GM19467 (cell line): ENCODE data around the gene PARD3.
"Not testable (repeated sequence)": the region's sequence is repeated elsewhere in the genome, so short reads cannot be mapped to it uniquely, and the experiment has no call there.

Experiments
- ATAC-seq: cut with Tn5 transposase; IDR thresholded peaks from one replicate; pipeline ENCODE4 v1.9.1; 2021; ENCODE audit warnings: mild to moderate bottlenecking, moderate library complexity; ENCODE audit not compliant: unreplicated experiment

PARD3 gene

DNA sequence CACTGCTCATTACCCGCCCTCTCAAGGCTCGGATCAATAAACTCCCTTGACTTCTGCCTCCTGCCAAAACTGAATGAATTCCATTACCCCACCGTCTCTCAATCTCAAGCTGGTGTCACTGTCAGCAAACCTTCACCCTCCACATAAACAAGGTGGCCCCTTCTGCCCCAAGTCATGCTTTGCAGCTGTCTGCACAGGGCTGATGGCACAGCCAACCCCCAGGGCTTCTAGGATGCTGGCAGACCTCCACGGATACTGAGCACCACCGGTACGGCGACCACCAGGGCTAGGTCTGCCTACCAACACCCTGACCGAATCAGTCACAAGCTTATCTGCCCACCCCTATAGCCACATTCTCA lies 46.1 kb downstream of the PARD3 start:
- ATAC-seq = no peak

DNA sequence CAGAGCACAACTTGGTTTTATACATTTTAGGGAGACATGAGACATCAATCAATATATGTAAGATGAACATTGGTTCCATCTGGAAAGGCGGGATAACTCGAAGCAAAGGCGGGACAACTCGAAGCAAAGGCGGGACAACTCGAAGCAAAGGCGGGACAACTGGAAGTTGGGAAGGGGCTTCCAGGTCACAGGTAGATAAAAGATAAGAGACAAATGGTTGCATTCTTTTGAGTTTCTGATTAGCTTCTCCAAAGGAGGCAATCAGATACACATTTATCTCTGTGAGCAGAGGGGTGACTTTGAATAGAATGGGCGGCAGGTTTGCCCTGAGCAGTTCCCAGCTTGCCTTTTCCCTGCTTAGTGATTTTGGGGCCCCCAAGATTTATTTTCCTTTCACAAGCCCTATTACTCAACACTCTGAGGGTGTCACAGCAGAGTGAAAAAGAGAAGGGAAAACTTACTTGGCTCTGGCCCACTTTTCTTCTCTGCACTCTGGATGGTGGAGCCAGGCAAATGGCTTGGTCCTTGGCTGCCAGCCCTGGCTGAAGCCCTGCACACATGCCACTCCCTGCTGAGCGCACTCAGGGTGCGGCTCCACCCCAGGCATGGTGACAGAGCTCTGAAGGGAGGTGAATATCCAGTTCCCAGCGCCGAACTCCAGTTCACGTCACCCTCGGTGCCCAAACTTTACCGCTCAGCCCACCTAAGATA lies 46.7 kb downstream of the PARD3 start:
- no peak for ATAC-seq

DNA sequence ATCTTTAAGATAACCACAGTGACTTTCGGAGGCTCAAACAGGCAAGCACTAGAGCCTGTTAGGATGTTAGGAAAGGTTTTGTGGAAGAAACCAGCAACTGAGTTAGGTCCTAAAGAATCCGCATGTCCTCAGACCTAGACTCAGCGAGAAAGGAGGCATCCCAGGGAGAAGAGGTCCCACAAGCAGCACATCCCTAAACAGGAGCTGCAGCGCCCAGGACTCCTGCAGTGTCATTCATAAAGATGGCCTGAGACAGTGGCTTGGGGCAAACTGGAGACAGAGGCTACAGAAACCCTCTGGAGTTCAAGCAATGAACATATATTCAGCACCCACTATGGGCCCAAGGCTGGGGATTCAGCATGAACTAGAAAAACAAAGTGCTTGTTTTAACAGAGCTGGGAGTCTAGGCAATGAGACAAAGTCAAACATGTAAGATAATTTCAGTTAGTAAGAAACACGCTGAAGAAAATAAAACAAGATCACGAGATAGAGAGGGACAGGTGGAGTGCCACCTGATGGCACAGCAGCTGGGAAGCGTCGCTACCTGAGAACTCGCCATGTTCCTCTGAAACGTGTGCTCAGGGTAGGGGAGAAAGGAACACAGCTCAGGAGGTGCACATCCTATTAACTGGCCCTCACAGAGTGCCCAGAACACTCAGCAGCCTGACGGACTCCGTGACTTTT lies 48.1 kb downstream of the PARD3 start:
- no peak for ATAC-seq

DNA sequence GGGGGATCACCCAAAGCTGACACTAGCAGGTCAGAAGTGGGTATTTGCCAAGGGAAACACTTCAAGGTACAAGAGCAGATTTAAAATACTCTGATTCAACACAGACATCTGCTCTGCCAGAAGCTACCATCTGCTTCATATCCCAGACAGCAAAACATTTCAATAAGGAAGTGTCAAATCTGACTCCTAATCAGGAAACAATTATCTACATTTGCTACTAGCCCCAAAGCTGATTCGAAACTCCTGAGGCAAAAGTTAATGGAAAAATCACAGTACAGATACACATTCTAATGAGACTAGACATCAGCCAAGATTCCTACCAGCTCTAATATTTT lies 48.9 kb downstream of the PARD3 start:
- no peak for ATAC-seq

DNA sequence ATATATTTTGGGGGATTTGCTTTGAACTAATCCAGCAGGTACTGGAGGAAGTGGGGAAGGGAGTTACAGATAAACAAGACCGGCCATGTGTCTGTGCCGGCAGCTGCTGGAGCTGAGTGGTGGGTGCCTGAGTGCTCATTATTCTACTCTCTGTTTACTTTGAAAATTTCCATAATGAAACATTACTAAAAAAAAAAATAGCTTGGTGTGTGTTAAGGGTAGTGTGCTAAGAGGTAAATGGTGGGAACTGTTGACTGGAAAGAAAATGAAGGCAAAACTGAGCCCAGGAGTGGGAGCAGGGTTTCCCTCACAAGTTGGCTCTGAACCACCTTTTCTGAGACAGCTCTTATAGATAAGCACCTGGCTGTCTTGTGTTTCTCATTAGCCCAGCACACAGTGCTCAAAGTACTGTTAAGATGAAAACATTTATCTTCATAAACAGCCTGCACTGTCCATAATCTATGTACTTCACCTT lies 50.6 kb downstream of the PARD3 start:
- no peak for ATAC-seq

DNA sequence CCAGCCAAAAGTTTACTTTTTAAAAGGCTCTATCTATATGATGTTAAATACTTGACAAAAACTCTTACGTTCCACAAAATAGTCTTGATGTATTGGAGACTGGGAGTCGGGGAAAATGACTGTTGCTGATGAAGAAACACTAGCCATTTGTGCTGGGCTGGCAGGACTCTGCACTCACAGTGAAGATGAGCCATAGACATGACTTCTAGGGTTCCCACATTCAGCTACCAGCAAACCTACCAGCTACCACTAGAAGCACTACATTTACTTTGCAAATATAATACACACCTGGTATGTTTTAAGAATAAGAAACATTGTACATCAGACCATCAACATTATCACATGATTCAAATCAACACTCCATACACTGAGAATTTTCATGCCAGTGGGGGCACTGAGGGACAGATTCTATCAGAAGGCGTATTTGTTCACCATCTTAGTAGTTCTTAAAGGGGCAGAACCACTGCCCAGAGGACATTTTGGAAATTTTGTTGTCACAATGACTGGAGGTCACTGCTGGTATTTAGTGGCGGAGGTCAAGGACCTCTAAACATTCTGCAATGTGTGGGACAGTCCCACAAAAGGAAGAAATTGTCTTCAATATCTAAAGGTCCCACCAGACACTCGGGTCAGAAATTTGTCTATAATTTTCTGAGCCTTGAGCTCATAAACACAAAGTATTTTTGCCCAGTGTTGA lies 52.3 kb downstream of the PARD3 start:
- no peak for ATAC-seq

DNA sequence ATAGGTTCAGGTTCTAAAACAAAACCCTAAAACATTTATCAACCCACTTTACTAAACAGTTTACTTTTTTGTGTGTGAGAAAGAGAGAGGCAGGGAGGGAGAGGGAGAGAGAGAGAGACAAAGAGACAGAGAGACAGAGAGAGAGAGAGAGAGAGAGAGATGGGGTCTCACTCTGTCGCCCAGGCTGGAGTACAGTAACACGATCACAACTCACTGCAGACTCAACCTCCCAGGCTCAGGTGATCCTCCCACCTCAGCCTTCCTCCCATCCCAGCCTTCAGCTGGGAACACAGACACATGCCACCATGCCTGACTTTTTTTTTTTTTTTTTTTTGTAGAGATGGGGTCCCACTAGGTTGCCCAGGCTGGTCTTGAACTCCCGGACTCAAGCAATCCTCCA lies 52.9 kb downstream of the PARD3 start:
- no peak for ATAC-seq

DNA sequence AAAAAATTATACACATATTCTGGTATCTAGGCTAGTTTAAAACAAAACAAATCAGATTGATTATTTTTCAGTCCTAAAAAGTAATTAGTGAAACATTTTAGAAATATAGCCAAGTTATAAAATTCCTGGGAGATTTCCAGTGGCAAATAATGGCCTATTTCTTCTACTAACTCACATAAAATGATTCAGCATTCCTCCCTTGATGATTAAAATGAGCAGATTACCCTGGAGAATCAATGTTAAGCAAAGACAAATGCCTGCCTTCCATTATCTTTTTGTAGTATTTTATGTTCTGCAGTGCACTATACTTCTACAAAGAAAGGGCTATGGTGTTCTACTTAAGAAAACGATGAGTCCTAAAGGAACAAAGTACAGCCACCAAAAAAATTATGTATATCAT lies 53.6 kb downstream of the PARD3 start:
- ATAC-seq = no peak

DNA sequence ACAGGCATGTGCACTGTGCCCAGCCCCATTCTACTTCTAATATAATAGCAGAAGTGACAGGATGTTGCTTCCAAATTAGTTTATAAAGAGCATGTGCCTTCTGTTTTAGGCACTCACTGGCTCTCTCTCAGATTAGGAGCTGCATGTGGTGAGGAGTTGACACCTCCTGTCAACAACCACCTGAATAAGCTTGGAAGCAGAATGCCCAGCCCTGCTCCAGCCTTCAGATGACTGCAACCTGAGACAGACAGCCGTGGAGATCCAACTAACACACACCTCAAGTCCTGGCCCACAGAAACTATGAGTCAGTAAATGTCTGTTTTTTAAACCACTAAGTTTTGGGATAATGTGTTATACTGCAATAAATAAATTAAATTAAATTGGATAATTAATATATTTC lies 54.5 kb downstream of the PARD3 start:
- no peak for ATAC-seq

DNA sequence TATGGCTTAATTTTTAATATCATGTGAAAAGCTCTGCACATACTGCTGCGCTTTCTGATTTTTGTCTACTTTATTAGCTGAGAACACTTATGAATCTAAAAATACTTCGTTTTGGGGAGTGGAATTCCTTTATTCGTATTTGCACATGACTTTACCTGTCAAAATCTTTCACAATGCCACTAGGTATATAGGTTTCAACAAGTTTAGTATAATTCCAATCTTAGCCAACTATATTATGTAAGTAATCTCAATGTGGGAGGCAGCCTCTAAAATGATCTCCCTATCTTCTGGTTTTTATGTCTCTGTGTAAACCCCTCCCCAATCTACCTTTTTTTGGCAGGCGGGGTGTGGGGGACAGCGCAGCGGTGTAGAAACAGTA lies 55.3 kb downstream of the PARD3 start:
- ATAC-seq = no peak

DNA sequence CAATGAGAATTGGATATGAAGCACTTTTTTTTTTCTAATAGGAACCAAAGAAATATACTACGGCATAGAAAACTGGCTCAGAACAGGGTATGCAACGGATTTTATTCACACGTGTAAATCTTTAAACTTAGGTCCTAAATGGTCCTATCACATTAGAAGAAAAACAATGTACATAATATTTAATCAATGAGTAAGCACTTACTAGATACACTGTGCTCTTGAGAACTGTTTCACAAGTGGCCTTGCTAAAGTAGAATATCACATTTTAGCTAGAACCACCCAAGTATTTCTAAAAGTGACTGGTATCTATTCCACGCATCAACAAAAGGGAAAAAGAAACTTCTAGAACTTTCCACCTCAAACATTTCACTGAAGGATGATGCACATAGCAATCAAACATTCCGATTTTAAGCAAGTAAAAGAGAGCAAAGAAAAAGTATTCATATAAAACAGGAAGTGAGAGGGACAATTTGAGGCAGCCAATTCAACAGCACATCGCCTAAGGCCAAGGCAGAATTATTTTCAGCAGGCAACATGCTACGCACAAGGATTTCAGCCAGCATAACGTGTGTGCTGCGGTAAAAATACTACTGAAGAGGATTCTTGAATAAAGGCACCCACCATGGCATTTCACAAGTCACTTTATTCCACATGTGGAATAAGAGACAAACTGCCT lies 55.8 kb downstream of the PARD3 start:
- no peak for ATAC-seq

DNA sequence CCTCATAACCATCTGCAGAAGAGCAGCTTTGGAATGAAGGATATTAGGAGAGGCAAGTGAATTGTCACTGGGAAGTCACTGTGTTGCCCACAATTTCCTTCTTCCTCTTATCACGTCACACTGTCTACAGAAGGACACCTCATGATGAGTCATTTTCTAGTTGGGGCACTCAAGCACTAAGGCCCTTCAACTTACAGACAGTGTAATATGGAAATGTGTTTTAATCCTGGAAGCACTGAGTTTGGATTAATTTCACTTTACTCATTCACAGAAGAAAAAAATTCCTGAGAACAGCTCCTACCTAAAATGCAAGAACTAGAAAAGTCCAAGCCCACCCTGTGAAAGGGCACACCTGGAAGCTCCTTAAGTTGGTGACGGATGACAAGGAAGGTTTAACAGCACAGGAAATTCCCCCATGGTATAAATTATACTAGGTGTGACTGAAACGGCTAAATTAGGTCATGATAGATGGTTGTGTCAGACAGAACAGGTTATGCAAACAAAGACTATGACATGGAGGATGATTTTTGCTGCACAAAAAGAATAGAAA lies 56.6 kb downstream of the PARD3 start:
- peak; percentile 69 for ATAC-seq

DNA sequence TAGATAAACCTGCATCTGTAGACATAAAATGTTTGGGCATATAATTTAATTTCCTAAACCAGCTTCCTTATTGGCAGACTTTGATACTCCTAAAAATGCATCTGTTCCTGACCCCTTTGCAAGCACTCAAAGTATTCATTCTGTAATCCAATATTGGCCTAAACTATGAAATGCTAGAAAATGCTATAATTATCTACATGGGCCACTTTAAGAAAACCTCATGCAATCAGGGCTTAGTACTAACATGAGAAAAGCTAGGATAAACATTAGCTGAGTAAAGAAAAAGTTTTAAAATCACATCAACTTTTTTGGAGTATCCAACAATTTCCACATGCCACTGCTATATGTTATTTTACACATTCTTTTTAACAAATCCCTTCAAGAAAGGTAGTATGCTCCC lies 57.2 kb downstream of the PARD3 start:
- no peak for ATAC-seq

DNA sequence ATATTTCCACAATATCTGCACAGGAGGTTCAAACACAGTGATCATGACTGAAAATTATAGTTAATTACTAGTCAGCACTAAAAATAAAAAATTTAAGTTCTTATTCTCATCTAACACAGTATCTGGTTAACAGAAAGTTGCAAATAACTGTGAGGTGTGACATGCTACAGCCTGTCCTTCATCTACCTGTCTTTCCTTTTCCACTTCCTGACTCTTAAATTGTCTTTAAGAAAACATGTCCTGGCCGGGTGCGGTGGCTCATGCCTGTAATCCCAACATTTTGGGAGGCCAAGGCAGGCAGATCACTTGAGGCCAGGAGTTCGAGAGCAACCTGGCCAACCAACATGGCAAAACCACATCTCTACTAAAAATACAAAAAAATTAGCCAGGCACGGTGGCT lies 57.9 kb downstream of the PARD3 start:
- not testable (repeated sequence) for ATAC-seq

DNA sequence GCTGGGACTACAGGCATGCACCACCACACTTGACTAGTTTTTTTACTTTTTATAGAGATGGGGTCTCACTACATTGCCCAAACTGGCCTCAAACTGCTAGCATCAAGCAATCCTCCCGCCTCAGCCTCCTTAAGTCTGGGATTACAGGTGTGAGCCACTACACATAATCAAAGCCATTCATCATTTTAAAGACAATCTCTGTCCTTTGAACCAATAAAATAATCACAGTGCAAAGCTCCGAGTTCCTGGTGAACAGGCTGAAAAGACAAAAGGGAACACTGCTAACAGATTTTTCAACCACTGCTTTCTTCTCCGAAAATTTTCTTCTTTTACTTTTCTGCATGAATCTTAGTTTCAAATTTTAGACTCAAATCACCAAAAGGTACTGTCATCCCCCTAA lies 58.5 kb downstream of the PARD3 start:
- ATAC-seq = no peak

DNA sequence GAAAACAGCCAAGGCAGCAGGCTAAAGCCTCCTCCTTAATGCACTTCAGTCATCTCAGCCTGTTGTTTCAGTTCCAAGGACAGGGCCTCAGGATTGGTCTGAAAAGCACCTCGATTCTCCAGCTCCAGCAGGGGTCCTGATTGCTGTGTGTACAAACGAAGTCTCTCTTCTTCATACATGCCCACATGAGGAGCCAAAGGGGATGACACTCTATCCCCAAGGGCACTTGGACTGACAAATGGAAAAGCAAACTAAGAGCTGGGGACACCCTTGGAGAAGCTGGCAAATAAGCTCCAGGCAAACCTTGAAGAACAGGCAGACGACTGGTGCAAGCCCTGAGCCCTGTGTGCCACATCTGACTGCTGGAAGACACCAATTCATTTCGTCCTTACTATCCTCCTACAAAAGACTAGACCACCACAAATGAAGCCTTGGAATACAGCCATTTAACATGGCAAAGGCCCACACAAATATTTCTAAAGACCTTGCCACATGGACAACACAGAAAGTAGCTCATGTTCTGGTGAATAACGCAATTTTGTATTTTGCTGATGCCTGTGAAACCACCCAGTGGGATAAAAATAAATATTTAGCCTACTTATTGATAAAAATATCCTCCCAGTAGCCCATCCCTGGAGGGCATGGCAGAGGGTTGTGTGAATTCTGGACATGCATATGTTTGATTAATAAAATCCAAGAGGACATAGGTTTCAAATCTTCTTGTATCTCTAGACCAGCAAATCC lies 61.9 kb downstream of the PARD3 start:
- no peak for ATAC-seq

DNA sequence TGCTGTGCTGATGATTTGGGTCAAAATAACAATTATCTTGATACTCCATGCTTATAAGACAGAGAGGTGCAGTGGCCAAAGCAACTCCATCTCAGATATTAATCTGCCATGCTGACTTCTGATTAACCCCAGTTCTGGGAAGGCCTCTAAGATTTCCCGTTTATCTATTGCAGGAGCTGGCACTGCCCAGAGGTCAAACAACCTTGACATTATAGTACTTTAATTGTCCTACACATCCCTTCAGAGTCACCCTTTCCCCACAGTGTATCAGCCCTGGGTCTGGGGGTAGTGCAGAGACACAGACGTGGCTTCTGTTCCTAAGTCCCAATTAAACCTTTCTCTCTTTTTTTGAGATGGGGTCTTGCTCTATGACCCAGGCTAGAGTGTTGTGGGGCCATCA lies 63.8 kb downstream of the PARD3 start:
- no peak for ATAC-seq

DNA sequence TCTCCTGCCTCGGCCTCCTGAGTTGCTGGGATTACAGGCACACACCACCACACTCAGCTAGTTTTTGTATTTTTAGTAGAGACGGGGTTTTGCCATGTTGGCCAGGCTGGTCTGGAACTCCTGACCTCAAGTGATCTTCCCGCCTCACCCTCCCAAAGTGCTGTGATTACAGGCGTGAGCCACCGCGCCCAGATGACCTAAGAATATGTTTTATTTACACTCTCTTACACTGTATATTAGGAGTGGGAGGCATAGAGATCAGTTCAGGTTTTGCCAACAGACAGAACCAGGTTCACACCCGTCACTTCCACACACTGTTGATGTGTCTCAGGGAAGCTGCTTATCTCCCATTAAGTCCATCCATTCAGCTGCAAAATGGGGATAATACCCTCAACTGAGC lies 64.3 kb downstream of the PARD3 start:
- ATAC-seq = not testable (repeated sequence)

DNA sequence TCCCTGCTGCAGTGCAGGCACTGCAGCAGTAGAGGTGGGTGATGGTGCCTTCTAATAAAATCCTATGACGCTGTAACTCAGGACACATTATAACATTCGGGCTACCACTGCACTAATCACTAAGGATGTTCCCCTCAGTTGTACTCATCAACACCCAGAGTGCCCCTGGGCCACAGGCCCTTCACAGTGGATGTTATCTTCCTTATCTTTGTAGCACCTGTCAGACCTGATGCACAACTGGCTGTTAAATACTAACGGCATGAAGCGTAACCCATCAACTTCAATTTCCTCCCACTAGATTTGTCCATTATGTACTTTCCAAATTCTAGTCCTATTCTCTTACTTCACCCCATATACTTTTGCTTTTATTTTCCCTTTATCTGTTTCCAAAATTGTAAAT lies 66.3 kb downstream of the PARD3 start:
- ATAC-seq = no peak

DNA sequence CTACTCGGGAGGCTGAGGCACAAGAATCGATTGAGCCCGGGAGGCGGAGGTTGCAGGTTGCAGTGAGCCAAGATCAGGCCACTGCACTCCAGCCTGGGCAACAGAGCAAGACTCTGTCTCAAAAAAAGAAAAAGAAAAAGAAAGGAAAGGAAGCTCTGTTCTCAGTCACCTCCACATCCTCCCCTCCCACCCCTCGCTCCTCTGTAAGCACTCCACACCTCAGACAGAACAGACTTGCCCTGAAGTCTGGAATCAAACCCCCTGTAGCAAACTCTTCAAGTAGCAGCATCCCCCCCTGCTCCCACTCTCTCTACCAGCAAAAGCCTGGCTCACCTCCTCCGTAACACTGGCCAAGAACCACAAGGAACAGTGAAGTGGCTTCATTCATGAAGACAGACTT lies 66.7 kb downstream of the PARD3 start:
- no peak for ATAC-seq

DNA sequence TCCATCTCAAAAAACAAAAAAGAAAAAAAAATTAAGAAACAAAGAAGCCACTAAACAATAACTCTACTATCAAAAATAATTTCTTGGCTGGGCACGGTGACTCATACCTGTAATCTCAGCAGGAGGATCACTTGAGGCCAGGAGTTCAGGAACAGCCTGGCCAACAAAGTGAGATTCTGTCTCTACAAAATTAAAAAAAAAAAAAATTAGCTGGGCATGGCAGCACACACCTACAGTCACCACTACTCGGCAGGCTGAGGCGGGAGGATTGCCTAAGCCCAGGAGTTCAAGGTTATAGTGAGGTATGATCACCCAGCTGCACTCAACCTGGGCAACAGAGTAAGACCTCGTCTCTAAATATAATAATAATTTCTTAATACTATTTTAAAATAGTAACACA lies 69.0 kb downstream of the PARD3 start:
- no peak for ATAC-seq
